Hematopoietic multipotent progenitor cell treated with erythropoietin and hydrocortisone succinate and interleukin-3 and kit ligand, for 4 days (in vitro differentiated cells): Measurements from ENCODE around the gene CNTNAP2.

ENCODE experiments used
- DNase-seq: peaks from one replicate; pipeline ENCODE4 v3.0.0-alpha.2; 2015

The CNTNAP2 gene

GRCh38 chr7:146116521-146117222 lies at the start of gene CNTNAP2:
CNTNAP2 (plus strand) TSS chr7:146116801; CDS start chr7:146116877, 76 bp downstream.
- no peak for DNase-seq

GRCh38 chr7:146067880-146068279 lies 48.7 kb upstream of the CNTNAP2 start:
- no peak for DNase-seq

- no peak for DNase-seq
Measured at GRCh38 chr7:146074195-146074765, 42.3 kb upstream of the CNTNAP2 start.

GRCh38 chr7:146076344-146076743 lies 40.3 kb upstream of the CNTNAP2 start:
- no peak for DNase-seq

- no peak for DNase-seq
Measured at GRCh38 chr7:146084086-146084485, 32.5 kb upstream of the CNTNAP2 start.

- DNase-seq: peak; percentile 43
Measured at GRCh38 chr7:146090023-146090645, 26.5 kb upstream of the CNTNAP2 start.

- no peak for DNase-seq
Measured at GRCh38 chr7:146094356-146094755, 22.2 kb upstream of the CNTNAP2 start.

- DNase-seq: peak; percentile 48
Measured at GRCh38 chr7:146096994-146097393, 19.6 kb upstream of the CNTNAP2 start.

- no peak for DNase-seq
Measured at GRCh38 chr7:146106319-146106718, 10.3 kb upstream of the CNTNAP2 start.

- no peak for DNase-seq
Measured at GRCh38 chr7:146112755-146113154, 3.8 kb upstream of the CNTNAP2 start.

GRCh38 chr7:146115548-146115850 lies 1.1 kb upstream of the CNTNAP2 start:
- DNase-seq: no peak

- peak; percentile 84 for DNase-seq
Measured at GRCh38 chr7:146115851-146116520, 615 bp upstream of the CNTNAP2 start.

- no peak for DNase-seq
Measured at GRCh38 chr7:146117576-146117975, 975 bp downstream of the CNTNAP2 start.

- DNase-seq: peak; percentile 8
Measured at GRCh38 chr7:146119002-146119401, 2.4 kb downstream of the CNTNAP2 start.

- no peak for DNase-seq
Measured at GRCh38 chr7:146123715-146124114, 7.1 kb downstream of the CNTNAP2 start.

- no peak for DNase-seq
Measured at GRCh38 chr7:146126767-146127509, 10.3 kb downstream of the CNTNAP2 start.

GRCh38 chr7:146129296-146129695 lies 12.7 kb downstream of the CNTNAP2 start:
- DNase-seq: peak; percentile 7

GRCh38 chr7:146129997-146130396 lies 13.4 kb downstream of the CNTNAP2 start:
- DNase-seq: no peak

GRCh38 chr7:146131701-146132100 lies 15.1 kb downstream of the CNTNAP2 start:
- DNase-seq: no peak

- no peak for DNase-seq
Measured at GRCh38 chr7:146136357-146136875, 19.8 kb downstream of the CNTNAP2 start.

- DNase-seq: no peak
Measured at GRCh38 chr7:146138926-146139325, 22.3 kb downstream of the CNTNAP2 start.

GRCh38 chr7:146146831-146147486 lies 30.4 kb downstream of the CNTNAP2 start:
- DNase-seq: no peak
